T-helper 1 cell treated with Interleukin-12 subunit alpha and Interleukin-12 subunit beta and Interleukin-4 antibody, amounts not matched to agents 30 μg/mL and 1 μg/mL, for 36 hours (primary cell): ENCODE results near the gene BRD3.

Source experiments
- H3K27ac Mint-ChIP-seq: one replicate; pipeline ENCODE4 v1.8.0; 2021; ENCODE audit warnings: mild to moderate bottlenecking, mixed read lengths
- H3K27me3 Mint-ChIP-seq: one replicate; pipeline ENCODE4 v1.8.0; 2021; ENCODE audit warnings: low read depth, mixed read lengths
- H3K36me3 Mint-ChIP-seq: one replicate; pipeline ENCODE4 v1.8.0; 2021; ENCODE audit warnings: low read depth, mixed read lengths
- H3K4me1 Mint-ChIP-seq: one replicate; pipeline ENCODE4 v1.8.0; 2021; ENCODE audit warnings: low read depth, mixed read lengths
- H3K4me3 Mint-ChIP-seq: one replicate; pipeline ENCODE4 v1.8.0; 2021; ENCODE audit warnings: mild to moderate bottlenecking, moderate library complexity, mixed read lengths
- H3K9me3 Mint-ChIP-seq: one replicate; pipeline ENCODE4 v1.8.0; 2021; ENCODE audit warnings: mixed read lengths

Gene BRD3

DNA sequence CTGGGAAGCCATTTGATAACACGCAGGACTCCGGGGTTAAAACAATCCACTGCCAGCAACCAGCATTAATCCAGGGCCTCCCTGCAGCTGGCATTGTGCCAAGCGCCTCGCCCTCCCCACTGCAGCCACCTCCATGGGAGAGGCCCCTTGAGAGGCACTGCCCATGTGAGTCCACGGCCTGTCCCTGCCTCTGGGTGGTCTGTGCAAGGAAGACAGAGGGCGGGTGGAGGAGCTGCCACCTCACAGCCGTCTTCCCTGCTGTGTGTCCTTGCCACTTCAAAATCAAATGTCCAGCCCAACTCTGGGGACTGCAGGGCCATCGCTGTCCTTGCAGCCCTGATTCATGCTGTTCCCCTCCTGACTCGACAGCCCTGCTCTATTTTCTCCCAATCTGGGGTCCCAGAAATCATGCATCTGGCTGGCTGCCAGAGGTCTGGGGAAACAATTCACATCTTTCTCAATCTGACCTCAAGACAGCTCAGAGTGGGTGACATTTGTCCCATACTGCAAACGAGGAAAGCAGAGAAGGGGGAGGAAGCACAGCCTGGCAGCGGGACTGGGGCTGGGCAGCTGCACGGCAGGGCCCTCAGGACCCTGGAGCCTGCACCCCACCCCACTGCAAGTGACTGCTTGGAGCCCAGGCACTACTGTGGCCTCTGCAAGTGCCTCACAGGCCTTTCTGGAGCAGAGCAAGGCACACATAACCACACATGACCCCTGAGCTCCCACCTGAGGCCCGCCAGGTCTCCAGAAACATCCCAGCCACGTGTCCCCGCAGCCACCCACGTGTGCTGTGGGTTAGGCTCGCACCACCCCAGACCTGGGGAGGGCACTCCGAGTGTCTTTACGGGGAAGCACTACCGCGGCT is 26.8 kb downstream of the BRD3 start:
- no peak overlapping the region for H3K4me3 Mint-ChIP-seq
- H3K27ac Mint-ChIP-seq = no peak overlapping the region
- H3K9me3 Mint-ChIP-seq = no peaks in the 10 kb centered on the region
- no peaks in the 10 kb centered on the region for H3K27me3 Mint-ChIP-seq
- peaks cover 26% of the 10 kb centered on the region for H3K36me3 Mint-ChIP-seq
- no peaks in the 10 kb centered on the region for H3K4me1 Mint-ChIP-seq

DNA sequence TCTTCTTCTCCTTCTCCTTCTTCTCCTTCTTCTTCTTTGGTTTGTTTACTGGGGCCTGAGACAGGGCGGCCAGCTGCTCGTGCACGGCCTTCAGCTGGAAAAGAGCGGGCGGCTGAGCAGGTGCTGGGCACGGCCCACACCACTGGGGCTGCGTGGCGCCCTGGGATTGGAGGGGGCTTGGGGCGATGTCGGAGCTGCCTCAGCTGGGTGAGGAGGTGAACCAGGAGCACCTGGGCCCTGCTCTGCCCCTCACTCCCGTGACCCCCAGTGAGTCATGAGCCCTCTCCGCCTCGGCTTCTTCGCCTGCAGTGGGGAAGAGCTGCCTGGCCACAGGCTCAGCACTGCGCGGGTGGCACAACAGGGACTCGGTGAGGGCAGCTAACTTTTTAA is 27.7 kb downstream of the BRD3 start:
- H3K9me3 Mint-ChIP-seq = no peaks in the 10 kb centered on the region
- H3K4me1 Mint-ChIP-seq = no peaks in the 10 kb centered on the region
- H3K27me3 Mint-ChIP-seq = no peaks in the 10 kb centered on the region
- no peak overlapping the region for H3K27ac Mint-ChIP-seq
- peaks cover 28% of the 10 kb centered on the region for H3K36me3 Mint-ChIP-seq
- H3K4me3 Mint-ChIP-seq = no peak overlapping the region

DNA sequence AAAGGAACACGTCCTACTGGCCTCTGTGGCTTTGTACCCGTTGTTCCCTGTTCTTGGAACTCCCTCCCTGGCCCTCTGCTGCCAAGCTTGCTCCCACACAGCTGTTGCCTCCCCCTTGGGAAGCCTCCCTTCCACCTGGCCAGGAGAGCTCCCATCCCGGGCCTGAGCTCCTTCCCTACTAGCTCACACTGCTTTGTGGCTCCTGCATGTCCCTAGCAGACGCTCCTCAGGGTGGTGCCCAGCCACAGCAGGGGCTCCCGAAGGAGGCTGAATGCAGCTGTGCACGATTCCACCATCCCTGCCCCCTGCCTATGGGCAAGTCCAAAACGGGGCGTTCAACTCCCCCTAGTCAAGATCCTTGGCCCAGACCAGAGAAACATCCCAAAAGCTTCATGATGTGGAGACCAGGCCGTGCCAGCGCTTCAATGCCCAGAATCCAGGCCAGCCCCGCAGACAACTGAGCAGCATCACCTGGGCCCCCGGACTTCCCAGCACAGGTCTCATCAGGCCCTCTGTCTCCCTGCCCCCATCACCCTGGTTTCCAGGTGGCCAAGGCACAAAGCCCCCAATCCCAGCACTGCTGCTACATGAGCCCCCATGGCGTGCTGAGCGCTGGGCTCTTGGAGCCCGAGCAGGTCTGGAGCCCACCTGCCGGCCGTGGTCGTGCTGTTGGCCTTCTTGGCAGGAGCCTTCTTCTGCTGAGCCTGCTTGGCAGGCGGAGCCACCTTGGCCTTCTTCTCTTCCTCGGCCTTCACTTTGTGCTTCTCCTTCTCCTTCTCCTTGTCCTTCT is 28.2 kb downstream of the BRD3 start:
- no peak overlapping the region for H3K27ac Mint-ChIP-seq
- H3K9me3 Mint-ChIP-seq = no peaks in the 10 kb centered on the region
- H3K36me3 Mint-ChIP-seq = peaks cover 28% of the 10 kb centered on the region
- H3K27me3 Mint-ChIP-seq = no peaks in the 10 kb centered on the region
- H3K4me3 Mint-ChIP-seq = no peak overlapping the region
- no peaks in the 10 kb centered on the region for H3K4me1 Mint-ChIP-seq

DNA sequence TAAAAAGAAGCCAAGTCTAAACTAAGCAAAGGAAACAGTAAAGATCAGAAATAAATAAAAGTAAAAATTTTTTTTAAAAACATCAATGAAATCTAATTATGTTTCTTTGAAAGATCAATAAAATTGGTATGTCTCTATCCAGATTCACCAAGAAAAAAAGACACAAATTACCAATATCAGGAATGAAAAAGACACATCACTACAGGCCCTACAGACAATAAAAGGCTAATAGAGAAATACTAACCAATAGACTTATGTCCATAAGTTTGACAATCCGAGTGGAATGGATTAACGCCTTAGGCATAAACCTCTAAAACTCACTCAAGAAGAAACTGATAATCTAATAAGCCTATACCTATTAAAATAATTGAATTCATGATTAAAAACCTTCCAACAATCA is 30.2 kb downstream of the BRD3 start:
- H3K9me3 Mint-ChIP-seq = no peaks in the 10 kb centered on the region
- H3K36me3 Mint-ChIP-seq = peaks cover 32% of the 10 kb centered on the region
- H3K4me1 Mint-ChIP-seq = no peaks in the 10 kb centered on the region
- no peak overlapping the region for H3K27ac Mint-ChIP-seq
- H3K27me3 Mint-ChIP-seq = no peaks in the 10 kb centered on the region
- H3K4me3 Mint-ChIP-seq = no peak overlapping the region

DNA sequence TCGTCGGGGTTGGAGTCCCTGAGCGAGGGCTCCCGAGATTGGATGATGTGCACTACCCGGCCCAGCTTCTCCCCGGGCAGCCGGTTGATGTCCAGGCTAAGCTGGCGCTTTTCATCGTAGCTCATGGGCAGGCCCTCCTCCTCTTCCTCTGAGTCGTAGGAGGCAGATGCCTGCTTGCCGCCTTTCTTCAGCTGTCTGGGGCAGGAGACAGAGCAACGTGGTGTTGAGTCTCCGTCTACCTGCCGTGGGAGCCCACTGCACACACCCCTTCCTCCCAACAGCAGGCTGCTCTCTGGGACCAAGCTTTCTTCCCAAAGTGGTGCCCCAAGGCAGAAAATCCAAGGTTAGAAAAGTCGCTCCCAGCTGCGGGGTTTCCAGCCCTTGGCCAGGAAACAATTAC is 31.7 kb downstream of the BRD3 start:
- Mint-ChIP-seq H3K9me3 (no peaks in the 10 kb centered on the region), H3K4me1 (no peaks in the 10 kb centered on the region), H3K36me3 (peaks cover 32% of the 10 kb centered on the region), H3K27ac (no peak overlapping the region), H3K27me3 (no peaks in the 10 kb centered on the region), H3K4me3 (no peak overlapping the region)

DNA sequence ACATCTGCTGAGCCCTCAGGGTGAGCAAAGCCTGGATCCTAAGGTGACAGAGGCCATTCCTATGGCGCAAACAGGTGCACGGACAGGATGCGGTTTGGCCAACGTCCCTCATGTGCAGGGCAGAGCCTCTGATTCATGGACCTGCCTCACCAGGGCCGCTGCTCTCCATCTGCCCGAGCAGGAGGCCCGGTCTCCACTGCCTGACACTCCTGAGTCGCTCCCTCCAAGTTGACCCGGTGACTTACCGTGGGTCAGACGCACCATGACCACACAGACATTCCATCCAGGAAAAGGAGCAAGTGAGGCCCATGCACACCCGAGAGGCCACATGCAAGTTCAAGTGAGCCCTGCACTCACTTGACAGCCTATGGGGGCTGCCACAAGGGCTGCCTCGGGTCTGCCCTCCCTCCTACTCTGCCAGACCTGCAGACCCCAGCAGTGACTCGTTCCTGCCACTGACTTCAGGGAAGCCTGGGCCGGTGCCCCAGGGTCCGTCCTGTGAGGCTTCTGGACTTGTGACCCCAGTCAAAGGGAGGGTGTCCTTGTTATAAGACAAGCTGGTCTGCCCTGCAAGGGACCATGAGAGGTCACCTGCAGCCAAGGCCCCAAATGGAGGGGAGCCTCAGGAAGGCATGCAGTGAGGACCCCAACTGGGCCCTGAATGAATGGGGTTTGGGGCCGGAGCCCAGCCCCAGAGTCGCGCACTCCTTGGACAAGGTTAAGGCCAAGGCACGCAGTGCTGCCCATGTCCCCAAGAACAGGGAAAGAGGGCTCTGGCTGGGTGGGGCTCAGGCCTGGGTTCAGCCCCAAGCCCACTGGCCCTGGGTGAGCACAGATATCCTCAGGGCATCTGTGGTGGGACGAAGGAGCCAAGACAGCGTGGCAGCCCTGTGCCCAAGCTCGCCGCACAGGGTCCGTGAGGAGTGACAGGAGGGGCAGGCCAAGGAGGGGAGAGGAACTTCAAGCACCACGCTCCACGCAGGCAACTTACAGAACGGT is 32.5 kb downstream of the BRD3 start:
- Mint-ChIP-seq H3K27me3 (no peaks in the 10 kb centered on the region), H3K36me3 (peaks cover 32% of the 10 kb centered on the region), H3K9me3 (no peaks in the 10 kb centered on the region), H3K27ac (no peak overlapping the region), H3K4me3 (no peak overlapping the region), H3K4me1 (no peaks in the 10 kb centered on the region)

DNA sequence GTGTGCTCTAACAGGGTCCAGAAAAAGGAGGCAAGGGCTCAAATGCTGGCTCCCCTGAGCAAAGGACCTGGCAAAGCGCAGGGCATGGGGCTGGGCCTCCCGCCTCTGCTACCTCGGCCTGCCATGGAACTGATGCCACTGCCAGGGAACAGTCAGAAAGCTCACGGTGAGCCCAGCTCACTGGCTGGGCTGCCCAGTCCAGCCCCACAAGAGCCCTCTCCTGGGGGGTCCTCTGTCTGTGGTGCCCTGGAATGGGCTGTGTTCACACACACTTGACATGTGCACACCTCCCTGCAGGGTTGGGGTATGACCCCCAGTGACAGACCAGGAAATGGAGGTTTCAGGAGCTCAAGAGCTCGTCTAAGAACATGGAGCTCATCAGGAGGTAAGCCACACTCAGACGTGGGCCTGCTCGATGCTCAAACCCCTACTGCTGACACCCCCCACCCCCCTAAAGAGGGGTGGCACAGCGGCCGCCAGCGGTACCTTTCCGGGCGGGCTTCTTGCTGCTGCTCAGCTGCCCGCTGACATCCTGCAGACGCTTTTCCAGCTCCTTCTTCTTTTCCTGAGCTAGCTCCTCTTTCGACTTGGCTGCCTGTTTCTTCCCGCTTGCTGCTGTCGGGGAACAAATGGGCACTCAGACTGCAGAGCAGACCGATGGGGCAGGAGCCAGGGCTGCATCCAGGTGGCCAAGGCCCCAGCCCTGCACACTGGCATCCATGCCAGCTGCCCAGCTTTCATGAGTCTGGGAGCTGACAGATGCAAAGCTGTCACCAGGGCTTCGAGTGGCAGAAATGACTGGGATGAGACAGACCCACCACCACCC is 33.4 kb downstream of the BRD3 start:
- Mint-ChIP-seq H3K36me3 (peaks cover 25% of the 10 kb centered on the region), H3K4me3 (no peak overlapping the region), H3K27me3 (no peaks in the 10 kb centered on the region), H3K4me1 (no peaks in the 10 kb centered on the region), H3K27ac (no peak overlapping the region), H3K9me3 (no peaks in the 10 kb centered on the region)

DNA sequence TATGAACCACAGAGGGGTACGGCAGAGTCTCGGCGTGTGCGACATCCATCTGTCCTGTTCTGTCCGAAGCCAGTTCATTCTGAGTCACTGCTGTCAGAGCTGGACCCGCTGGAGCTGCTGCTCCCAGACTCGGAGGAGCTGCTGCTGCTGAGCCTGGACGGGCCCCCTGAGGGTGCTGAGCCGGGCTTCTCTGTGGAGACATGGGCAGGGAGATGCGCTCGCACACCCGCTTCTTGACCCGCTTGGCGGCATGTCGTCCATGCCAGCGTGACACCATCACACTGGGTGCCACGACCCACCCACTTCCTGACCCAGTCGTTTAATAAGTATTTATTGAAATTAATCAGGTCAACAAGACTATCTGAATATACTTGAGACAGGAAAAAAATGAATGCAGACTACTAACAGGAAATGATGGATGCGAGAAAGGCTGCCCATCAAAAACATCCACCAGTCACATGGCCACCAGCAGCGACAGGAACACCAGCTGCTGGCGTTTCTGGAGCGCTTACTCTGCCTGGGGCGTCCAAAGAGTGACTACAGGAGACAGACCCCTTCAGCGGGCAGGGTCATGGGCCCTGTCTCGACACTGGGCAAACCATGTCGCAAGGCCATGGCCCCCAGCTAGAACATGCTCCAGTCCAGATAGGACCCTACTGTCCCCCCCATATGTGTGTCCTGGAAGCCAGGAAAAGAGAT is 34.2 kb downstream of the BRD3 start:
- Mint-ChIP-seq H3K36me3 (peaks cover 18% of the 10 kb centered on the region), H3K9me3 (no peaks in the 10 kb centered on the region), H3K4me1 (no peaks in the 10 kb centered on the region), H3K4me3 (no peak overlapping the region), H3K27ac (no peak overlapping the region), H3K27me3 (no peaks in the 10 kb centered on the region)

DNA sequence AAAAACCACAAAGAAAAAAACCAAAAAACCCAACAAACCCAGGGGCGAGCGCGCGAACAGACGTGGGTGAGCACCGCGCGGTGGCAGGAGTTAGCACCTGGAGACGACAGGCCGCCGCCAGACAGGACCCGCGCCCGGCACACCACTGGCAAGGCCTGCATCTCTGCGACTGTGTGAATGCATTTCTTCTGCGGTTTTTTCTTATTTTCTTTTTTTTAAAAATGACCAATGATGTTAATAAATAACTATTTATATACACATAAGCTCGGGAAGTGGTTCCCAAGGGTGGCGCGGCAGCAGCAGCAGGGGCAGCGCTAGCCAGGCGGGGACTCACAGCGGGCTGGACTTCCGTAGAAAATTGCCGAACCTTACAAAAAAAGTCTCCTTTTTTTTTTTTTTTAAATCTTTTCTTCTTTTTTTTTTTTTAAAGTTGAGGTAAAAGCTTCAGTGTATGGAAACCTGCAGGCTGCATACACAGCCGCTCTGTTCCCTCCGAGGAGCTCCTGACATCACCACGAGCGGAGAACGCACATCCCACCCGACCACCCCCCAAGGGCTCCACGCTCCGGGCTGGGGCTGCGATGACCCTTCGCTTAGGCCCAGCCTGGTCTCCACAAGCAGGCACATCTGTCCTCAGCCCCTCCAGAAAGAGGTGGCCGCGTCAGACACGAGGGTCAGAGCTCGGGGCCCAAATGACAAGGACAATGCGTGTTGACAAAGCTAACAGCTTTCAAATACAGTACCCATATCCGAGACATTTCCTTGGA is 35.2 kb downstream of the BRD3 start:
- Mint-ChIP-seq H3K9me3 (no peaks in the 10 kb centered on the region), H3K27ac (no peak overlapping the region), H3K27me3 (no peaks in the 10 kb centered on the region), H3K36me3 (peaks cover 15% of the 10 kb centered on the region), H3K4me1 (no peaks in the 10 kb centered on the region), H3K4me3 (no peak overlapping the region)

DNA sequence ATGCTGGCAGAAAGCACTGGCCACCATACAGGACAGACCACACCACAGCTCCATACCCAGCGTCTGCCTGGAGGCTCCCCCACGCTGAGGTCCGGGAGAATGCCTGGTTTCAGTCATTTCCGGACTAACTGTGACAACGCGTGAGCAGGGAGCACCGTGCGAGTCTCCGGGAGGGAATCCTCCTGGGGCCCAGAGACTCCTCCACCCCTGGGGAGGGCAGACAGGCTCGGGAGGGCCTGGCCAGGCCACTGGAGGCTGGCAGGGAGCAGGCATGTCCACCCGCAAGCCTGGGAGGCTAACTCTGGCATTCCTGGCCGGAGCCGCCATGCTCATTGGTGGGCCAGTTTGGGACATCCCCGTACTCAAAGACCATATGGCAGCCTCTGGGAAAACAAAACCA is 36.0 kb downstream of the BRD3 start:
- Mint-ChIP-seq H3K9me3 (no peaks in the 10 kb centered on the region), H3K4me3 (no peak overlapping the region), H3K4me1 (no peaks in the 10 kb centered on the region), H3K27ac (no peak overlapping the region), H3K36me3 (peaks cover 12% of the 10 kb centered on the region), H3K27me3 (no peaks in the 10 kb centered on the region)

DNA sequence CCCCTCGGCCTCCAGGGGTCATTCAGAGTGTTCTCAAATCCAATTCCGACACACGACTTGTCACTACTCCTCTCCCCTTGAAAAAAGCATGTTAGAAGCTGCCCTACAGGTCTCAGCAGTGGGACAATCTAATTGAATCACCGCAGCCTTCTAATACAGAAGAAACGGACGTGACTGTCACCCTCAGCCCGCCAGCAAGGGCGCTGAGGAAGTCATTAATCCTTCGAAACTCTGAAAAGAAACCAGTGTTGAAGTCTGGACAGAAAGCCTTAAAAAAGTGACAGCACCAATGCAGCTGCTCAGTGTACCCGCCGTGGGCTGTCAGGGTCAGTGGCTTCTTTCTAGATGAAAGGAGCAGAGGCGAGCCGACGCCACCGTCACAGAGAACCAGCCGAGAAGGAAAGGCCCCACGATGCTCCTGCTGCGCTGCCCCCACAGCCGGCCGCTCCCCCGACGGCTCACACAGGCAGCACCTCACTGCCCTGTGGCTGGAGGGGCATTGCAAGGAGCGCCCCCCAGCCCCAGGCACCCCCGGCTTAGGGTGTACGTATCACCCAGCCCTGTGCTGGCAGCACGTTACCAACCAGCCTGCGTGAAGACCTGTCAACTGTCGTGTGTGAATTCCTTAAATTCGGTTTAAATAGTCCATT is 36.9 kb downstream of the BRD3 start:
- Mint-ChIP-seq H3K9me3 (no peaks in the 10 kb centered on the region), H3K27me3 (no peaks in the 10 kb centered on the region), H3K4me1 (no peaks in the 10 kb centered on the region), H3K36me3 (peaks cover 8% of the 10 kb centered on the region), H3K4me3 (no peak overlapping the region), H3K27ac (no peak overlapping the region)
